Liver (tissue), 9 donors: ENCODE data around the gene SMYD2. TPM values are rescaled to one million over a fixed set of nuclear protein-coding genes. Genes with fewer than 3 reads are reported as not detected.

Experiments used
- DNase-seq: peaks from one replicate; pipeline ENCODE4 v3.0.0-alpha.2; 2017; ENCODE audit warnings: low spot score
- H3K27ac ChIP-seq, 2 donors: one replicate each; pipeline ENCODE4 v1.7.0; 2013; ENCODE audit warnings: inconsistent platforms in 2 of 2, low read length in 2 of 2, control low read depth in 1 of 2, low read depth in 1 of 2, mild to moderate bottlenecking in 1 of 2
- H3K27me3 ChIP-seq, 4 donors: one replicate each; pipeline versions ENCODE4 v1.6.1 to v1.7.0; 2013; ENCODE audit warnings: low read length in 3 of 4, inconsistent platforms in 1 of 4, mild to moderate bottlenecking in 1 of 4, moderate library complexity in 1 of 4; ENCODE audit not compliant: control insufficient read depth in 4 of 4, insufficient read depth in 4 of 4
- H3K36me3 ChIP-seq, 4 donors: one replicate each; pipeline versions ENCODE4 v1.6.1 to v1.7.0; 2013; ENCODE audit warnings: low read length in 3 of 4, mild to moderate bottlenecking in 3 of 4, low read depth in 1 of 4, moderate library complexity in 1 of 4; ENCODE audit not compliant: control insufficient read depth in 4 of 4, insufficient read depth in 3 of 4
- H3K4me1 ChIP-seq, 4 donors: one replicate each; pipeline versions ENCODE4 v1.6.1 to v1.7.0; 2013; ENCODE audit warnings: low read length in 3 of 4, mild to moderate bottlenecking in 3 of 4, moderate library complexity in 1 of 4; ENCODE audit not compliant: control insufficient read depth in 4 of 4, insufficient read depth in 4 of 4
- H3K4me3 ChIP-seq, 3 donors: one replicate each; pipeline versions ENCODE4 v1.6.1 to v1.7.0; 2013; ENCODE audit warnings: low read length in 3 of 3, control low read depth in 1 of 3, low read depth in 1 of 3, mild to moderate bottlenecking in 1 of 3
- H3K9ac ChIP-seq, 2 donors: one replicate each; pipeline ENCODE4 v1.7.0; 2013; ENCODE audit warnings: low read length in 2 of 2, mild to moderate bottlenecking in 2 of 2, moderate library complexity in 2 of 2, control low read depth in 1 of 2, low read depth in 1 of 2
- H3K9me3 ChIP-seq, 4 donors: one replicate each; pipeline versions ENCODE4 v1.6.1 to v1.7.0; 2013; ENCODE audit warnings: low read length in 3 of 4; ENCODE audit not compliant: control insufficient read depth in 4 of 4
- ATF3 ChIP-seq: IDR thresholded peaks from 2 replicates; pipeline ENCODE4 v1.6.1; 2016; ENCODE audit warnings: antibody characterized with exemption
- CTCF ChIP-seq: fragments of 150-350 bp; IDR thresholded peaks from 2 replicates; pipeline ENCODE4 v1.5.1; 2017; ENCODE audit warnings: improper control_type of control experiment, low read depth, low read length; ENCODE audit not compliant: missing input control
- EGR1 ChIP-seq, 2 donors: IDR thresholded peaks; 2 replicates each; pipeline ENCODE4 v1.6.1; 2016 to 2018; ENCODE audit warnings: antibody characterized with exemption in 2 of 2, low read depth in 2 of 2
- FOXA1 ChIP-seq: IDR thresholded peaks from 2 replicates; pipeline ENCODE4 v1.6.1; 2016; ENCODE audit warnings: antibody characterized with exemption
- FOXA2 ChIP-seq: IDR thresholded peaks from 2 replicates; pipeline ENCODE4 v1.6.1; 2016; ENCODE audit warnings: antibody characterized with exemption
- GABPA ChIP-seq, 2 donors: IDR thresholded peaks in 1 of 2; conservative IDR thresholded peaks in 1 of 2; 2 replicates each; pipeline ENCODE4 v1.6.1; 2016; ENCODE audit warnings: antibody characterized with exemption in 2 of 2, mild to moderate bottlenecking in 1 of 2, moderate library complexity in 1 of 2
- HNF4A ChIP-seq, 2 donors: conservative IDR thresholded peaks; 2 replicates each; pipeline ENCODE4 v1.6.1; 2016; ENCODE audit warnings: antibody characterized with exemption in 2 of 2, mild to moderate bottlenecking in 2 of 2
- HNF4G ChIP-seq: IDR thresholded peaks from 2 replicates; pipeline ENCODE4 v1.6.1; 2016; ENCODE audit warnings: antibody characterized with exemption
- JUND ChIP-seq, 2 donors: IDR thresholded peaks; 2 replicates each; pipeline ENCODE4 v1.6.1; 2016; ENCODE audit warnings: antibody characterized with exemption in 2 of 2
- MAX ChIP-seq: IDR thresholded peaks from 2 replicates; pipeline ENCODE4 v1.6.1; 2016; ENCODE audit warnings: antibody characterized with exemption
- NR2F2 ChIP-seq: IDR thresholded peaks from 2 replicates; pipeline ENCODE4 v1.6.1; 2016; ENCODE audit warnings: antibody characterized with exemption
- RAD21 ChIP-seq, 2 donors: IDR thresholded peaks; 2 replicates each; pipeline ENCODE4 v1.6.1; 2016; ENCODE audit warnings: antibody characterized with exemption in 2 of 2, mild to moderate bottlenecking in 2 of 2
- REST ChIP-seq: IDR thresholded peaks from 2 replicates; pipeline ENCODE4 v1.6.1; 2016; ENCODE audit warnings: antibody characterized with exemption, mild to moderate bottlenecking
- RXRA ChIP-seq, 2 donors: IDR thresholded peaks; 2 replicates each; pipeline ENCODE4 v1.6.1; 2017 to 2018; ENCODE audit warnings: antibody characterized with exemption in 2 of 2, mild to moderate bottlenecking in 1 of 2
- SP1 ChIP-seq: IDR thresholded peaks from 2 replicates; pipeline ENCODE4 v1.6.1; 2018; ENCODE audit warnings: antibody characterized with exemption, mild to moderate bottlenecking
- TAF1 ChIP-seq: conservative IDR thresholded peaks from 2 replicates; pipeline ENCODE4 v1.6.1; 2016; ENCODE audit warnings: antibody characterized with exemption, mild to moderate bottlenecking
- YY1 ChIP-seq: IDR thresholded peaks from 2 replicates; pipeline ENCODE4 v1.6.1; 2016; ENCODE audit warnings: antibody characterized with exemption, mild to moderate bottlenecking
- ZBTB33 ChIP-seq: IDR thresholded peaks from 2 replicates; pipeline ENCODE4 v1.6.1; 2016; ENCODE audit warnings: antibody characterized with exemption
- WGBS: extraction: QIAGEN DNeasy Blood & Tissue Kit; methylation state at CpG from one replicate; pipeline ENCODE4 v1.1.7; 2013; 5-methylcytosine and 5-hydroxymethylcytosine counted together
- polyA plus RNA-seq, 2 donors: library from polyadenylated mRNA; stranded (reverse) in 1 of 2; unstranded in 1 of 2; fragments of 200-250 nt in 1 of 2; fragments of >200 nt in 1 of 2; fragmentation: Nextera tagmentation in 1 of 2; extraction: Ambion mirVana in 1 of 2; gene quantifications; one replicate each; pipeline versions ENCODE4 v1.2.1 to v1.2.3, GENCODE V29; 2013 to 2015
- total RNA-seq, 2 donors: library from RNA; depleted of rRNA; stranded (reverse); fragments of >200 nt; gene quantifications; one replicate each; pipeline ENCODE4 v1.2.3, GENCODE V29; 2014
- donor health status: healthy.
- donor health status: healthy.
- donor health status: healthy.
- donor health status: healthy.
- donor health status: healthy.

Gene SMYD2
- total and polyA plus RNA-seq, 4 donors, result 11.9 to 20.2 (median 17.2) TPM

- 99% methylated on average over 3 of the region's 3 CpGs for WGBS
- Histone ChIP-seq H3K27me3 (no peaks in the 10 kb centered on the region), H3K27ac (no peak overlapping the region), H3K9ac (no peak overlapping the region), H3K36me3 (no peaks in the 10 kb centered on the region), H3K4me1 (no peaks in the 10 kb centered on the region), H3K4me3 (no peak overlapping the region), H3K9me3 (no peaks in the 10 kb centered on the region)
- TF ChIP-seq ZBTB33 (no peak), FOXA2 (no peak), REST (no peak), TAF1 (no peak), JUND (IDR thresholded peaks at IDR 0.05) (no peak), SP1 (no peak), CTCF (no peak), ATF3 (no peak), HNF4A (conservative IDR thresholded peaks at IDR 0.05) (no peak), RXRA (IDR thresholded peaks at IDR 0.05) (no peak), FOXA1 (no peak), YY1 (no peak), RAD21 (IDR thresholded peaks at IDR 0.05) (no peak), EGR1 (IDR thresholded peaks at IDR 0.05; ENCODE audit: low read depth in 2 of 2) (no peak), HNF4G (no peak), MAX (no peak), GABPA (IDR thresholded peaks at IDR 0.05 in 1 of 2, conservative IDR thresholded peaks at IDR 0.05 in 1 of 2) (no peak), NR2F2 (no peak)
- DNase-seq, result no peak
Observed at GRCh38 chr1:214380396-214380795, 99.4 kb downstream of the SMYD2 start.
